ENCODE measurements around the gene CAMTA1.

Gene CAMTA1

DNA sequence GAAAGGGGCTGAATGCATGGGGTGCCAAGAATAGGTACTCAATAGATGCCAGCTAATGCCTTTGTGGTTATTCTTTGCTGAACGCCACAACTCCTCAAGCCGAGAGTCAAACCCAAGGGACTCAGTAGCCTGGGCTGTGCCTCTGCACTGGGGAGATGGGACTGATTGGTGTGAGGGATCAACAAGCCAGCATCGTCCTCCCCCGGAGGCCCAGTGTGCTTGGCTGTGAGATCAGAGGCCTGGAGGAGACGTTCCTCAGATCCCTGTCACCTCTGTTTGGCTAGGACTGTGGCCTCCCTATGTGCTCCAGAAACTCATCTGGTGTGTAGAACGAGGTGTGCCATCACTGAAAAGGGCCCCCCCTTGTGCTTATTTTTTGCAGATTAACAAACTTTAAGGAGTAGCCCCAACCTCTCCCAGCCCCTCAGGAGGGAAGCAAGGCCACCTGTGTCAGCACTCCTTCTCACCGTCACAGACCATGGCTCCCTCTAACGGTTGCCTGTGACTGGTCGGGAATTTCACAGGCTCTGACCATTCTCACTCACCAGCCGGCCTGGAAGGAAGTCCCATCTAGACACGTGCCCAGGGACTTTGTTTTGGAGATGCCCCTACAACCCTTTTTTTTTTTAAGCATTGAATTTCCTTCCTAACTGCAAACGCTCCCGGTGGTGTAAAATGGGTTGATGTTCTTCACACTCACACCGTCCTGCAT is 791.8 kb downstream of the CAMTA1 start:
- TF ChIP-seq, protein P1, sequence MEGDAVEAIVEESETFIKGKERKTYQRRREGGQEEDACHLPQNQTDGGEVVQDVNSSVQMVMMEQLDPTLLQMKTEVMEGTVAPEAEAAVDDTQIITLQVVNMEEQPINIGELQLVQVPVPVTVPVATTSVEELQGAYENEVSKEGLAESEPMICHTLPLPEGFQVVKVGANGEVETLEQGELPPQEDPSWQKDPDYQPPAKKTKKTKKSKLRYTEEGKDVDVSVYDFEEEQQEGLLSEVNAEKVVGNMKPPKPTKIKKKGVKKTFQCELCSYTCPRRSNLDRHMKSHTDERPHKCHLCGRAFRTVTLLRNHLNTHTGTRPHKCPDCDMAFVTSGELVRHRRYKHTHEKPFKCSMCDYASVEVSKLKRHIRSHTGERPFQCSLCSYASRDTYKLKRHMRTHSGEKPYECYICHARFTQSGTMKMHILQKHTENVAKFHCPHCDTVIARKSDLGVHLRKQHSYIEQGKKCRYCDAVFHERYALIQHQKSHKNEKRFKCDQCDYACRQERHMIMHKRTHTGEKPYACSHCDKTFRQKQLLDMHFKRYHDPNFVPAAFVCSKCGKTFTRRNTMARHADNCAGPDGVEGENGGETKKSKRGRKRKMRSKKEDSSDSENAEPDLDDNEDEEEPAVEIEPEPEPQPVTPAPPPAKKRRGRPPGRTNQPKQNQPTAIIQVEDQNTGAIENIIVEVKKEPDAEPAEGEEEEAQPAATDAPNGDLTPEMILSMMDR (IDR thresholded peaks at IDR 0.05; ENCODE audit: insufficient read depth, low read depth, low read length, missing control alignments): no peak
- no peak overlapping the region for H3K4me3 ChIP-seq (ENCODE audit: low read depth, low read length)
- no peak for DNase-seq (ENCODE audit: low read depth)

DNA sequence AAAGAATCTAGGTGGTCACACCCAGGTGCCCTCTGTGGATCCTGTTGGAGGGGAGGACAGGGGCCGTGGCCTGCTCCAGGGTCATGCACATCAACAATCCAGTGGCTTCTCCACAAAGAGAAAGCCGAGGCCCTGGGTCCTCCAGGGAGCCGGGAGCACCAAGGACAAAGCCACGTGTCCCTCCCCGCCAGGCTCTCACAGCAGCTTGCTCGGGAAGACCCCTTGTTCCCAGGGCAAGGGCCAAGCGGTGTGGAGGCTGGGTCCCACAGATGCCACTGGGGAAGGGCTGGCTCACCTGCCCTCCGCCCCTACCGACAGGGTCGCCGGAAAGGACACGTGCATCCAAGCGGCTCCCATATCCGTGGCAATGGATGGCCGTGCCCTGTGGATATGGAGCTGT is 793.0 kb downstream of the CAMTA1 start:
- no peak for DNase-seq (ENCODE audit: low read depth)
- TF ChIP-seq, protein P1 (IDR thresholded peaks at IDR 0.05; ENCODE audit: insufficient read depth, low read depth, low read length, missing control alignments): no peak
- H3K4me3 ChIP-seq (ENCODE audit: low read depth, low read length): no peak overlapping the region

- no peak overlapping the region for H3K4me3 ChIP-seq (ENCODE audit: low read depth, low read length)
- TF ChIP-seq, protein P1 (IDR thresholded peaks at IDR 0.05; ENCODE audit: insufficient read depth, low read depth, low read length, missing control alignments): no peak
- DNase-seq (ENCODE audit: low read depth): no peak
Measured at GRCh38 chr1:7579016-7579415, 793.8 kb downstream of the CAMTA1 start.

DNA sequence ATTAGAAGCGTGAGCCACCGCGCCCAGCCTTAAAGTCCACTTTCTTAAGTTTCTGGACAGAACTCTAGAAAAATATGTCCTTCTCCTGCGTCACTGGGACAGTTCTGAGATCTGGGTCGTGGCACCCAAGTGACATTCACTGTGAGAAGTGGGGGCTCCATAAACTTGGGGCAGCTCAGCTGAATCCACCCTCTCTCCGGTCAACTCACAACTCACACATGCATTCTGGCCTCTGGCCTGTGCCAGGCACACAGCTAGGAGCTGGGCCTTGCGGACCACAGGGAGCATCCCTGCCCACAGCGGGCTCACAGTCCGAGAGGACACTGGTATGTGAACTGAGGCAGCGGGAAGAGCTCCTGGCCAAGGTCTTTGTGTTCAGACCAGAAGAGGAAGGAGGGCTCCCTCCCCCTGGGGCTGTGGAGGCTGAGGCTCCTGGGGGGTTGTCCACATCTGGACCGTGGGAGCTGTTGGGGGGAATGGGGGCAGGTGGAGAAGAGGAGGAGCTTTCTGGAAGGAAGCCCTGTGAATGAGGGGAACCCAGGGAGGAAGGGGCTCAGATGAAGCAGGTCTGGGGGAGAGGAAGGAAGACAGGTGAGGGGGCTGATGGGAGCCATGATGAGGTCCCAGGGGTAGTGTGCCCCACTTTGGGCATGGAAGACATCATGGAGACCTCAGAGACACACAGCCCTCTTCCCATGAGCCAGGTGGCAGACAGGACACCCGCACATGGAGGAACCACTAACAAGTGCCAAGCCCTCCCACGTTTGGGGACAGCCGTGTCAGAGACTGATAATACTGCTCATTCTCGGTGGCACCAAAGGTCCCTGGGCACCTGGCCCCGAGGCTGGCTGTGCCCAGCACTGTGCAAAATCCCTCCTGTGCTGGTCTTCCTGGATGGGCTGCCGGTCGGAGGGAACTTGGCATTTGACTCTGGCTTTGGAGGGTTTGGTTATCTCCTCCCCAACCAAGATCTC is 794.9 kb downstream of the CAMTA1 start:
- no peak for DNase-seq (ENCODE audit: low read depth)
- no peak overlapping the region for H3K4me3 ChIP-seq (ENCODE audit: low read depth, low read length)
- TF ChIP-seq, protein P1 (IDR thresholded peaks at IDR 0.05; ENCODE audit: insufficient read depth, low read depth, low read length, missing control alignments): no peak

- TF ChIP-seq, protein P1 (IDR thresholded peaks at IDR 0.05; ENCODE audit: insufficient read depth, low read depth, low read length, missing control alignments): no peak
- no peak for DNase-seq (ENCODE audit: low read depth)
Measured at GRCh38 chr1:7580923-7581753, 795.9 kb downstream of the CAMTA1 start.

GRCh38 chr1:7581754-7582459 is 796.7 kb downstream of the CAMTA1 start:
- TF ChIP-seq, protein P1 (IDR thresholded peaks at IDR 0.05; ENCODE audit: insufficient read depth, low read depth, low read length, missing control alignments): no peak
- DNase-seq (ENCODE audit: low read depth): no peak
- H3K4me3 ChIP-seq (ENCODE audit: low read depth, low read length): no peak overlapping the region

More at GRCh38 chr1:7580923-7581753, 795.9 kb downstream of the CAMTA1 start:
- H3K4me3 ChIP-seq (ENCODE audit: low read depth, low read length): no peak overlapping the region

Measured in GM12865 (cell line).